Effector CD8-positive, alpha-beta T cell (primary cell): ENCODE measurements around the gene DNASE1L3.

Experiments
- DNase-seq: peaks from one replicate; lab custom pipeline; 2025; lab: John Stamatoyannopoulos, UW

Gene DNASE1L3

DNA sequence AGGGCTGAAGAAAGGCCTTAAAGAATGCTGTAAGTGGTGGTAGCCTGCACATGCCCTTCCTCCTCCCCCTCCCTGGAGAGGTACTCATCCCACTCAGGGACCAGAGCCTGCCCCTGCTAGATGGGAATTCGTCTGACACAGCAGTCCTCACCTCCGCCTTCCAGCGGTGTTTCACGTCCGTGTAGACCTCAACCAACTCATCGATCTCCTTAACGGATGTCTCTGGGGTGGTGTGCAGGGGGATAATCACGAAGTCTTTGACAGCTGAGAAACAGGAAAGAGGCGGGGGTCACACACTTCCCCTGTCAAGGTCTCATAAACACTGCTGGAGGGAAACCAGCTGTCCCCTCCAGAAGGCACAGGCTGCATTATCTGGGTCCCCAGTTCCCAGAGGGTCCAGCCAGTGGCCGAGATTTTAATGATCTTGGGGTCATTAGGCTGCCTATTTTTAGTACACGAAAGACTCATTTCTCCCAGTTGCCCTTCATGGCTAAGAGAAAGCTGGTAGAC, 9.9 kb downstream of the DNASE1L3 start:
- no peak for DNase-seq

DNA sequence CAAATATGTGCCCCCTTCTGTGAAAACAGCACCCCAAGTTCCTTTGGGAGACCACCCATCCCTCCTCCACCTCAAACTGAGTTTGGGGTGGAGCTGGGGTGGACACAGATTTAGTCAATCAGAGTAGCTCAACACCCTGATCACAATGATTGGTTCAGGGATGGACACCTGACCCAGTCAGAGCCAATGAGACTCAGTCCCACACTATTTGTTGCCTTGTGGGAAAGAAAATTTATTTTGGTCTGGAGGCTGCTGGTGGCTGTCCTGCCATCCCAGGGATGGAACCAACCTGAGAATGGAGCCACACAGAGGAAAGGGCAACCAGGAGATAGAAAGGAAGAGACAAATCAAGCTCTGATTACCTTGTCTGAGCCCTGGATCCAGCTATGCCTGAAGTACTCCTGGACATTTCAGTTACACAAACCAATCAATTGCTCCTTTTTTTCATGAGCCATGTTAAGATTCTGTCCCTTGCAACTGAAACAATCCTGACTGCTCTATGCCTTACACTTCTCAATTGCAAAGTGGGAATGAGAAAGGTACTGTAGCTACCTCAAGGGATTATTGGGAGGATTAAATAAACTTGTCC, 10.6 kb downstream of the DNASE1L3 start:
- DNase-seq = no peak

DNA sequence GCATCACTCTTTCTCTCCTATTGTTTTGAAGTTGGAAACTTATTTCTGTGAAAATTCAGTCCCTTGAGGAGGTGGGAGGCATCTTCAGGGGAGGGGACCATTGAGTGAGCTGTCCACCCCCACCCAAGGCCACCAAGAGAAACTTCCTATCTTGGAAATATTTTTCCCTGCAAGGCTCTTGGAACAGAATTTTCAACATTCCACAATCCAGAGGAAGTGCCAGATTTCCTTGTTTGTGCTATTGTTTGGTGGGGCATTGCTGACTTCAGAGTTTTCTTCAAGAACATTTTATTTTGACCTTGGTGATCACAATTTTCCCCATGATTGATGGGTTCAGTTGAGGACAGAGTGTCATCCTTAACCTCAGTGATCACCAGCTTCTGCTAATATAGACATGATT, 12.0 kb downstream of the DNASE1L3 start:
- DNase-seq = no peak

DNA sequence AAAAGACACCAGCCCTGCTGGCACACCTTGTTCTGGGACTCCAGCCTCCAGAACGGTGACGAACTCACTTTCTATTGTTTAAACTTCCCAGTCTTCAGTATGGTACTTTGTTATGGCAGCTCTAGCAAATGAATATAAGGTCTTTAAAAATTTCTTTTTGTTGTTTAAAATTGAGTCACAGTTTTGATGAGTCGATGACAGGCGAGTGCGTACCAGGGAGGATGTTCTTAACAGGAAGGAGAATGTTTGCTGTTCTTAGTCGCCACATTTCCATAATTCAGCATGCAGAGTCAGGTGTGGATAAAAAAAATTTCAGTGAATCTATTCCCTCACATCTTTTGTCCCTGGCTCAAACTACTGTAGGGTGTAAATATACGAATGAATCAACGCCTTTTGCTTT, 12.4 kb downstream of the DNASE1L3 start:
- DNase-seq = no peak

DNA sequence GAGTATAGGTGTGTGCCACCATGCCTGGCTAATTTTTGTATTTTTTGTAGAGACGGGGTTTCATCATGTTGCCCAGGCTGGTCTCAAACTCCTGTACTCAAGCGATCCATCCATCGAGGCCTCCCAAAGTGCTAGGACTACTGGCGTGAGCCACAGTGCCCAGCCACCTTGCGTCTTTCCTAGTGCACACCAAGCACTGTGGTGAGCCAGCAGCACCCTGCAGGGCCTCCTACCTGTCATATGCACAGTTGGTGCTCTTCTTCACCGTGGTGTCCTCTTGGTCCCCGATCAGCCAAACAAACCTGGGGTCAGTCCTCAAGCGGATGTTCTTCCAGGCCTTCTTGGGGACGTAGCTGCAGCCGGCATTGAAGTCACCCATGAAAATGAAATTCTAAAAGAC, 13.2 kb downstream of the DNASE1L3 start:
- DNase-seq = no peak

DNA sequence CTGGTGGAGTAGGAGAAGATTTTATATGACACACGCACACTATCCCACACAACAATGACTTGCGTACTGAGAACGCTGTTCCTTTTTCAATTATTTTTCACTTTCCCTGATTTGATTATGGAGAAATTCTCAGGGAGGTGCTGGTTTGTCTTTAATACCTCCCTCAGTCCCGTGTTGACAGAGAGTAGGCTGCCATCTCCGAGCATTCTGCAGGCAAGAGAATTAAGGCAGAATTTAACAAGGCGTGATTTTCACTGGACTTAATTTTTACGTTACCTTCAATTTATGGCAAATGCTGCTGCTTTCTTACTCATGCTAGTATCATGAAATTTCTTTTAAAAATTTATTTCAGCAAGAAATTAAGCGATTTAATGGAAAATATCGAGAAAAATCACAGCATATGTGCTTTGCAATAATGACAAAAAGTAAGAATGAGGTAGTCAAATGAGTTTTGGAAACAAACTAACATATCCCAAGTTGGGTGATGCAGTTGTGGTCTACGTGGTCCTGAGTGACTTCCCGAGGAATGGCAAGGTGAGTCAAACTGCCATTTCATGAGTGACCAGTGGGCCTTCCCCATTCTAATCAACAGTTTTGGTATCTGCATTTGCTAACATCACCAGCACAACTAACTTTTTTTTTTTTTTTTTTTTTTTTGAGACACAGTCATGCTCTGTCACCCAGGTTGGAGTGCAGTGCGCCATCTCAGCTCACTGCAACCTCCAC, 16.9 kb downstream of the DNASE1L3 start:
- DNase-seq = no peak

DNA sequence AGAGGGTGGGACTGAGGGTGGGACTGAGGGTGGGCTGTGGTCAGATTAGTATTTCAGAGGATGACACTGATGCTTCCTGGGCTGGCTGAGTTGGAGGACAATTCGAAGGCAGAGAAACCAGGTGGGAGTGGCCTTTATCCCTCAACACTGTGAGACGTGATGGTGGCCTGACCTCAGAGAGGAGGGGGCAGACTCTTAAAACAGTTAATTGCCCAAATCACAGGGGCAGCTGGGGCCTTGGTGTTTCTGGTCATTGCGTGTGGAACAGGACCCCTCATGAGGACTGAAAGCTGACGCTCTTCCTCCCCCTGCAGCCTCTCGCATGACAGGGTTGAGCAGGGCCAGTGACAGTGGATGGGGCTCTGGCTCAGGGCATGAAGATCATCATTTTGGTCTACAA, 18.7 kb downstream of the DNASE1L3 start:
- no peak for DNase-seq

DNA sequence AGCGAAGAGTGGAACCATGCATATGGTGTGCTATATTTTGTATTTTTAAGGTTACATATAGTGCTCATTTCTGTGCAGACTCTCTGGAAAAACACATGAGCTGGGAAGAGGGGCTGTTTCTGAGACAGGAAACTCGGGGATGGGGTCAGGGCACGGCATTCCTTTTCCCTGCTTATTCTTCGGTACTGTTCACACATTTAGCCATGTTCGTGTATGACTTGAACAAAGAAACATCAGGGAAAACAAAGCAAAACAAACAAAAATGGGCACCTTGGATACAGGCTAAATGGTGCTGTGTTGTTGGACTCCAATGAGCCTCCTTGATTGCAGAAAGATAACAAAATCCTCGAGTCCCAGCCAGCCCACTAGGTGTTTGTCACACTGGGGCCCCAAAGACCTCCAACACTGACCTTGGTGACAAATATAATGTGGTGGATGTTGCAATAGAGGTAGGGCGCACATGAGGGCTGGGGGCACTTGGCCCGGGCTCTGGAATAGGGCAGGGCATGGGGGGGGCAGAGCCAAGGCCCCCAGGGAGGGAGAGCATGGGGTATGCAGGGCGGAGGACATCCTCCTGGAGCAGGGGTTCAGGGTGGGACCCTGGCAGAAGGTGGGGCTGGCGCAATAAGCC, 19.3 kb downstream of the DNASE1L3 start:
- no peak for DNase-seq

DNA sequence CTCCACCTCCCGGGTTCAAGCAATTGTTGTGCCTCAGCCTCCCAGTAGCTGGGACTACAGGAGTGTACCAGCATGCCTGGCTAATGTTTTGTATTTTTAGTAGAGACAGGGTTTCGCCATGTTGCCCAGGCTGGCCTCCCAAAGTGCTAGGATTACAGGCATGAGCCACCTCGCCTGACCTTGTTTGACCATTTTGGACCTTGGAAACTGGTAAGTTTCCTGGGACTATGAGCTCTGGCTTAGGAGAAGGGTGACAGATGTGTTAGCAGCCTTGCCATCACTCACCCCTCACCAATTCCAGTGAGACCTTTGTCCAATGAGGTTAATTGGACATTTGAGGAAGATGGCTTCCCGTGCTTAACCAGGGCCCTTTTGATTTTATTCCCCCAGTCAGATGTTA, 19.9 kb downstream of the DNASE1L3 start:
- no peak for DNase-seq

DNA sequence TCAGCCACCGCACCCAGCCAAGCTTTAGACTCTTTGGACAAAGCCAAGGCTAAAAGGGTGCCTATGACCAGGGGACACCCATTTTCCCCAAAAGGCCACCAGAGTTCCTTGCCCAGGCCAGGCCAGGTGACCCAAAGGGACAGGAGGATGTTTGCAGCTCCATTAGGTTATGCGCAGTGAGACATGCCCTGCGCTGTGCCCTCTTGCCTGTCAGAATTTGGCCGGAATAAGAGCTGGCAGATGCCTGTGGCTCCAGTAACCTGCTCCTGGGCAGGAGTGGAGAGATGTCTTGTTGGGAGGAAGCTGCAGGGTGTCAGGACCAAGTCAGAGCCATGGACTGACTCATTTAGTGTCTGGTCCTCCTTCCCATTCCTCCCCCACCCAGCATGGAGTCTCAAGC, 20.5 kb downstream of the DNASE1L3 start:
- DNase-seq = no peak

DNA sequence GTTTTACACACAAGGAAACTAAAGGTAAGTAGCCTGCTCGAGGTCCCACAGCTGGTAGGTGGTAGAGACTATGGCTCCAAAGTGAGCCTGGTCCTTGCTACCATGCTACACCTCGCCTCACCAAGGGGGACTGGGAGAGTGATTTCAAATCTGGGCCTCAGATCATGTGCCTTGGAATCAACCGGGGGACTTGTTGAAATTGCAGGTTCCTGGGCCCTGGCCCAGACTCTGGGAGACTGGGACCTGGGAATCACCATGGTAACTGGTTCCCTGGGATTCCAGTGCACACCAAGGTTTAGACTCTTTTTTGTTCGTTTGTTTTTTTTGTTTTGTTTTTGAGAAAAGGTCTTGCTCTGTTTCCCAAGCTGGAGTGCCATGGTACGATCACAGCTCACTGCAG, 21.1 kb downstream of the DNASE1L3 start:
- no peak for DNase-seq

DNA sequence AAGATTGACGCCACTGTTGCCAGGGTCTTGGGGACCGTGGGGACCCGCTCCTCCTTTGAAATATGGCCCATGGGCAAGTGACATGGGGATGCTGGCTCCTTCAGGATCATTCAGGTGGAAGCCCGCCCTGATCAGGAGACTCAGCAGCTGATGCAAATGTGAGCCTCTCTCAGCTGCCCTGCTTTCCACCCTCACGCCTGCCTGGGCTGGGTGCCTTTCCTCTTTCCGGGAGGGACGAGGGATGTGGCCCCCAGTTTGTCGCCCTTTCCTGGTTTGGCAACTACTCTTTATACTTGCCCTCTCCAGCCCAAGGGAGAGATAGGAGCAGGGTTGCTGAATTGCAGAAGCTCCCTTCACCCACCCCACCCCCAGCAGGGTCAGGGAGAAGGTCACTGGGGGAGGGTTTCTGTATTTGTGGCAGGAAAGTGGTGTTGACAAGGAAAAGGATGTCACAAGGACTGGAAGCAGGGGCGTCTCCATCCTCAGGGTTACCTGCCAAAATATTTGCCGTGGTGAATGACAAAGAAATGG, 21.8 kb downstream of the DNASE1L3 start:
- no peak for DNase-seq

DNA sequence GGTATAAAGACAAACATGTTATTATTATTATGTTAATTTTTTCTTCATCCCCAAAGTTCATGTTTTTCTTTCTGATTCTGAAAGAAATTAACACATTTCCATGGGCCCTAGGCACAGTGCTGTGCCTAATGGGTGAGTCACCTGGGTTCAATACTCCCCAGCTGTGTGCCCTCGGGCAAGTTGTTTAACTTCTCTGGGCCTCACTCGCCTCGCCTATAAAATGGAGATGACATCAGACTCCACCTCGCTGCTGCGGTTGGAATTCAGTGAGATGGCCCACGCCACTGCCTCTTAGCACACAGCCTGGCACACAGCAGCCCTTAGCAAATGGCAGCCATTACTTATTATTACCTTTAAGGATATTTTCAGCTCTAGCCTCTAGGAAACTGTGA, 22.6 kb downstream of the DNASE1L3 start:
- DNase-seq = no peak

DNA sequence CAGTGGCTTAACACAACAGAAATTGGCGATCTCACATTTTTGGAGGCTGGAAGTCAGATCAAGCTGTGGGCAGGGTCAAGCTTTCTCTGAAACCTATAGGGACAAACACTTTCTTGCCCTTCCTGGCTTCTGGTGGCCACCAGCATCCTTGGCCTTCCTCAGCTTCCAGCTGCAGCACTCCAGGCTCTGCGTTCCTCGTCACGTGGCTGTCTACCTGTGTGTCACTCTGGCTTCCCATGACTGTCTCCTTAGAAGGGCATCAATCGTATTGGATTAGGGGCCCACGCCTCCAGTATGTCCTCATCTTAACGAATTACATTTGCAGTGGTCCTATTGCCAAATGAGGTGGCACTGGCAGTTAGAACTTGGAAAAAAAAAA, 25.8 kb downstream of the DNASE1L3 start:
- no peak for DNase-seq

DNA sequence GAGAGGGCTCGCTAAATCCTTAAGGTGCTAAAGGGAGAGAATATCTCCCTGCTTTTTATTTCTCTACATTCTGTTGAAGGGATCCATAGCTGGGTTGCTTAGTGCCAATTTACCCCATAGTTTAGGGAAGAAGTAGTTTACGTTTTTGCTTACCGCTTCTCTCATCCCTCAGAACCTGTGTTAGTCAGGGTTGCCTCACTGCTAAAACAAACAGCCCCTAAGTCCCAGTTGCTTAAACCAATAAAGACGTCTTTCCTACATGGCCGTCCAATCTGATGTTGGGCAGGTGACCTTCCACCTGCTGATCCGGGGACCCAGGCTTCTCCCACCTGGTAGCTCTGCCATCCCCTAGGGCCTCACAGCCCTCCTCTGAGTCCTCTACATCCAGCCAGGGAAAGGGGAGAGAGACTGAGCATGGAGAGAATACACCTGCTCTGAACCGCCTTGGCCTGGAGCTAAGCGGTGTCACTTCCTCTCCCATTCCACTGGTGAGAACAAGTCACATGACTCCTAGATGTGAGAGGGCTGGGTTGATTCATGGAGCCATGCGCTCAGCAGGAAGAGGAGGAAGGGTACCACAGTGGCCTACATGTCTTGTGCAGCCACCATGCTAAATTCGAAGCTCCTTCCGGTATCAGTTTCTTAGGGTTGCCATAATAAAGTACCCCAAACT, 26.3 kb downstream of the DNASE1L3 start:
- DNase-seq = no peak

DNA sequence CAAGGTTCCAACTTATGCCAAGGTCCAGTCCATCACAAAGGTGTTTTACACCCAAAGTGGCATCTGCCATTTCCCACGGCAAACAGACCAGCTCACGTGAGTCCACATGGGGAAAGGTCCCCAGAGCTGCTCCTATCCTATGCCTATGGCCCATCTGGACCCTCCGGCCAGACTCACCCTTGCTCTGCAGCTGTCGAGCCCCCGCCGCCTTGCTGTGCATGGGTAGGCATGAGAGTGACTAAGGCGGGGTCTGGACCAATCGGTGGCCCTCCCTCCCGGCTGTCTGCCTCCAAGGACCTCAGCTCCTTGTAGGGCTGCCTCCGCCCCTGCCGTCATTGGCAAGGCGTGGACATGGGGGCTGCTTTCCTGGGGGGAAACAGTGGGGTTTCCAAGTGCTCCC, 26.9 kb downstream of the DNASE1L3 start:
- no peak for DNase-seq

DNA sequence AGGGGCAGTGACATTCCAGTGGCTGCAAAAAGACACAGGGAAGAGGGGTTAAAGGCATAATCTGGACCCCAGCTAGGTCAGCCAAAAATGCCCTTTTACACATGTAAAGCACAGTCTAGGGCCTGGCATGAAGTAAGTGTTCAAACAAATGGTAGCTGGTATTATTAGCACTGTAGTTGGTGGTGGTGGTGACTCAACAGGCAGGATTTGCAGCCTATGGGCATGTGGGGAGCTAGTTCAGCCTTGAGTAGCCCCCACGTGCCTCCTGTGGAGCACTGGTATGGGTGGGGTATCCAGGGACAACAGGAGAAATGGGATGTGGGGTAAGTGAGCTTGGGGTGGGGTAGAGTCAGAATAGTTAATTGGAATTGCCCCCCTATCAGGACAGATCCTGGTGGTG, 27.6 kb downstream of the DNASE1L3 start:
- no peak for DNase-seq

DNA sequence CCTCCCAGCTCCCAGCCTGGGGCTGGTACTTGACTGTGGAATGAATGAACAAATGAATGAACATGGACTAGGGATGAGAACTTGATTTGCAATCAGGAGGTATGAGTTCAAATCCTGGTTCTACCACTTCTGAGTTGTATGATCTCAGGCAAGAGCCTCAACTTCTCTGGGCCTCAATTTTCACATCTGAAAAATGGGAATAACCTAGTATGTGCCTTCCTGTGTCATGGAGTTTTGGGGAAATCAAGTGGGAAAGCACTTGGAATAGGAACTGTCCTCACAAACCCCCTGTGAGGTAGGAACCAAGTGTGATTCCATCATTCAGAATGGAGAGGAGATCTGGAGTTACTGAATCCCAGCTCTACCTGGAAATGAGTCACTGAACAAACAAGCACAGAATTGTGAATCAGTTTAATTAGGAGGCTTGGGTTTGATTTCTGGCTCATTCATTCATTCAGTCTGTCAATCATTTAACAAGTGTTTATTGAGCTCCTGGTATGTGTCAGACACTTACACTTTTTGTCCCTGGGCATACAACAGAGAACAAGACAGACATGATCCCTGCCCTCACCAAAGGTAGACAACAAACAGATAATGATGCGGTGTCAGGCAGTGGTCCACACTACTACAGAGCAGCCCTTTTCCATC, 29.7 kb downstream of the DNASE1L3 start:
- no peak for DNase-seq

DNA sequence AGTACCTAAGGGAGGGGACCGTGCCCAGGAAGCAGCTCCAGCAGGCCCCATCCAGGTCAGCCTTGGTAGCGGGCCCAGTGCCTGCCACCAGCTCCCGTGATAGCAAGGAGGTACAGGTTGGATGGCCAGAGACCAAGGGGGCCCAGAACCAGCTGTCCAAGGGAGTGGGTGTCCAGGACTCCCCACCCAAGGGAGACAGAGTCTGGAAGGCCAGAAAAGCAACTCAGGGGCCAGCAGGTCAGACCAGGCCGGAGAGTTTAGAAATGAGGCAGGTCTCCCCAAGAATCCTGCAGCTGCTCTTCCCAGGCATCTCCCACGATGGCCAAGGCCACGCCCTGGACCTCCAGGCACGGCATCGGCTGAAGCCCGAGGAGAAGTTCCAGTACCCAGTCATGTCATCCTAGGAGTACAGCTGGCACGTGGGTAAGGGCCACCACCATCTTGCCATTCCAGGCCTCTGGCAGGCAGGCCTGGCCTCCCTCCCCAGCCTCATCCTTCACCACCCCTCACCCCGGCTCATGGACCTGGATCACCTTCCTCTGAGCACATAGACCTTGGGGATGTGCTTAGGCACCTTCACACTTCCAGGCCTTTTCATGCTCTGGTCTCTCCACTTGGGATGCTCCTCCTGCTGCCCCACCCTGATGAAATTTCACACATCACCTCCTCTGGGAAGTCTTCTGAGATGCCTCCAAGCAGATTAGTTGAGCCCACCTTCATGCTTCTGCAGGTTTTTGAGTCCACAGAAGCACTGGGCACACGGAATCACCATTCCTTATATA, 30.5 kb downstream of the DNASE1L3 start:
- no peak for DNase-seq

DNA sequence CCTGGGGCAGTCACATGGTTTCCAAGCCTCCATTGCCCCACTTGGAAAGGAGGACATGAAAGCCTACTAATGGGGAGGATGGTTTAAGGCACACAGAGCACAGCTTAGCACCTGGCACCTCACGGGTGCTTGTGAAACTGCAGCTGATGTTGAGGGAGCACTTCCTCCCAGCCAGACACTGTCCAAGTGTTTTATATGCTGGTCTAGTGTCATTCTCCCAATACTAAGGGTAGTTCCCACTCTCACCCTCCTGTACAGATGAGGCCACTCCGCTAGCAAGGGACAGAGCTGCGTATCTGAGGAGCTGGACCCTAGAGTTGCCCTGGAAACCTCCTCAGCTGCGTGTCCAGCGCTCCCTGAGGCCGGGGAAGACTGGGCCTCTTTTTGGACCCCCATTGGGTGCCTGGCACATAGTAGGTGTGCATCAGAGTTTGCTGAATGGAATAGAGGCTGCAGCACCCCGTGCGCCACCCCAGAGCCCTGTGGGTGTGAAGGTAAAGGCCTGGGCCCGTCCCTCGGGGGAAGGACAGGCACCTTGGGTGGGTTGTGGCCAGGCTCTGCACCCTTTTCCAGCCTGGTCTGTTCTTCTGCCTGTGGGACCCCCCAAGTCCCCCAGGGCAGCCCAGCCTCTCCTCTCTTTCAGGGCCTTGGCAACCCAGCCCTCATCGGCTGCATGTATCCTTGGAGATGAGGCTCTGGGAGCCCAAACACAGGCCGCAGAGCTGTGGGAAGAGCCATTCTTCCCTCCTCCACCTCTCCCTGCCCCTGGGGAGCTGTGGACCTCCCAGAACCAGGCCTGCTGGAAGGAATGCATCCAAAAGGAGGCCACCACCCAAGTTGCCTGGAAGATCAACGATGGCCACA, 31.3 kb downstream of the DNASE1L3 start:
- no peak for DNase-seq
